HCT116 (cell line): ENCODE measurements around the gene JCAD. TPM values are rescaled to one million over a fixed set of nuclear protein-coding genes. Genes with fewer than 3 reads are reported as not detected.

ENCODE experiments used
- ATAC-seq: fragments of 200-7000 bp; cut with Tn5 transposase; 2 replicates; pipeline ENCODE4 v1.9.1; 2020; ENCODE audit warnings: mild to moderate bottlenecking, moderate library complexity
- BruUV-seq: library from RNA; stranded (reverse); fragments of 400-500 nt; replicated peaks from 2 replicates; lab custom pipeline; 2021; lab: Mats Ljungman, UMichigan
- CTCF ChIA-PET: fragments of 300-600 bp; sonication (Branson Sonifier 250); formaldehyde crosslinking; loops from one replicate; lab custom pipeline; 2021; ENCODE audit warnings: antibody characterized with exemption; lab: Charles Lee
- POLR2A ChIA-PET: fragments of 300-600, 350-600 bp; sonication (Branson Sonifier 250); formaldehyde crosslinking; loops from one replicate; lab custom pipeline; 2021; ENCODE audit warnings: antibody characterized with exemption; lab: Charles Lee
- RAD21 ChIA-PET, 2 experiments: fragments of 300-600 bp; sonication (Branson Sonifier 250); formaldehyde crosslinking; loops; one replicate each; lab custom pipeline; 2023; ENCODE audit warnings: low total read pairs in 2 of 2; ENCODE audit not compliant: uncharacterized antibody in 2 of 2, unreplicated experiment in 2 of 2, low non-redundant PET in 1 of 2; lab: Charles Lee
- DNase-seq: peaks from one replicate; pipeline ENCODE4 v3.0.0-alpha.2; 2010; ENCODE audit warnings: low read depth, low spot score
- H2AFZ ChIP-seq: fragments of 200-600 bp; shearing (Covaris generic), sonication (generic); 2 replicates; pipeline ENCODE4 v1.6.1; 2017; ENCODE audit warnings: low read depth, mixed run types, mixed read lengths, antibody characterized with exemption, low read length; ENCODE audit not compliant: poor library complexity, severe bottlenecking
- H3K27ac ChIP-seq: 2 replicates; pipeline ENCODE4 v1.5.1; 2012; ENCODE audit warnings: low read depth, low read length
- H3K27me3 ChIP-seq: fragments of 200-600 bp; sonication (generic); 2 replicates; pipeline ENCODE4 v1.6.1; 2016; ENCODE audit warnings: mixed run types, low read length, mixed read lengths; ENCODE audit not compliant: insufficient read depth
- H3K36me3 ChIP-seq, 2 experiments: fragments of 200-500 bp in 1 of 2; fragments of 200-600 bp in 1 of 2; sonication (Bioruptor generic) in 1 of 2; sonication (generic) in 1 of 2; 2 replicates each; pipeline versions ENCODE4 v1.5.1 to v1.6.1; 2014 to 2016; ENCODE audit warnings: low read length in 2 of 2, inconsistent platforms in 1 of 2, mixed read lengths in 1 of 2, mixed run types in 1 of 2; ENCODE audit not compliant: insufficient read depth in 2 of 2, control insufficient read depth in 1 of 2
- H3K4me1 ChIP-seq, 2 experiments: fragments of 200-600 bp in 1 of 2; sonication (generic) in 1 of 2; 2 replicates each; pipeline versions ENCODE4 v1.5.1 to v1.6.1; 2012 to 2017; ENCODE audit warnings: low read length in 2 of 2, inconsistent platforms in 1 of 2, mild to moderate bottlenecking in 1 of 2, mixed read lengths in 1 of 2, mixed run types in 1 of 2, moderate library complexity in 1 of 2; ENCODE audit not compliant: insufficient read depth in 2 of 2, control insufficient read depth in 1 of 2
- H3K4me2 ChIP-seq: fragments of 200-600 bp; sonication (generic); 2 replicates; pipeline ENCODE4 v1.6.1; 2017; ENCODE audit warnings: mixed run types, low read length, mixed read lengths
- H3K4me3 ChIP-seq, 2 experiments: fragments of 200-600 bp in 1 of 2; sonication (generic) in 1 of 2; replicated peaks in 1 of 2; 2 replicates each; pipeline ENCODE4 v1.5.1; 2011 to 2016; ENCODE audit warnings: low read length in 2 of 2, control low read depth in 1 of 2, low read depth in 1 of 2, mild to moderate bottlenecking in 1 of 2, mixed read lengths in 1 of 2, mixed run types in 1 of 2
- H3K79me2 ChIP-seq: fragments of 200-600 bp; sonication (generic); 2 replicates; pipeline ENCODE4 v1.6.1; 2017; ENCODE audit warnings: mild to moderate bottlenecking, mixed run types, low read length, moderate library complexity, mixed read lengths; ENCODE audit not compliant: insufficient read depth
- H3K9ac ChIP-seq: fragments of 200-600 bp; sonication (generic); 2 replicates; pipeline ENCODE4 v1.6.1; 2016; ENCODE audit warnings: low read length, mixed read lengths
- H3K9me2 ChIP-seq: fragments of 200-600 bp; sonication (generic), shearing (Covaris generic); 2 replicates; pipeline ENCODE4 v1.6.1; 2017; ENCODE audit warnings: mixed run types, mild to moderate bottlenecking, moderate library complexity; ENCODE audit not compliant: insufficient read depth
- H3K9me3 ChIP-seq, 2 experiments: fragments of 200-500 bp in 1 of 2; fragments of 200-600 bp in 1 of 2; sonication (Bioruptor generic) in 1 of 2; sonication (generic) in 1 of 2; 2 replicates each; pipeline ENCODE4 v1.6.1; 2014 to 2017; ENCODE audit warnings: low read length in 2 of 2, mixed read lengths in 2 of 2, inconsistent platforms in 1 of 2, low read depth in 1 of 2, mild to moderate bottlenecking in 1 of 2, mixed run types in 1 of 2, moderate library complexity in 1 of 2; ENCODE audit not compliant: control insufficient read depth in 1 of 2, insufficient read depth in 1 of 2
- H4K20me1 ChIP-seq: fragments of 200-600 bp; sonication (generic), shearing (Covaris generic); 2 replicates; pipeline ENCODE4 v1.6.1; 2017; ENCODE audit warnings: mixed run types, mild to moderate bottlenecking, moderate library complexity; ENCODE audit not compliant: insufficient read depth
- CEBPB ChIP-seq: IDR thresholded peaks from 2 replicates; pipeline ENCODE4 v1.6.1; 2012; ENCODE audit warnings: low read depth
- ELF1 ChIP-seq: IDR thresholded peaks from 2 replicates; pipeline ENCODE4 v1.6.1; 2012; ENCODE audit warnings: low read depth, borderline replicate concordance
- EZH2 ChIP-seq: fragments of 200-600 bp; sonication (generic); IDR thresholded peaks from 2 replicates; pipeline ENCODE4 v1.6.1; 2017; ENCODE audit warnings: antibody characterized with exemption, mixed run types
- EZH2phosphoT487 ChIP-seq: fragments of 200-600 bp; IDR thresholded peaks from 2 replicates; pipeline ENCODE4 v1.6.1; 2018; ENCODE audit warnings: antibody characterized with exemption, borderline replicate concordance
- FOSL1 ChIP-seq: IDR thresholded peaks from 2 replicates; pipeline ENCODE4 v1.6.1; 2012; ENCODE audit warnings: low read depth
- JUND ChIP-seq: IDR thresholded peaks from 2 replicates; pipeline ENCODE4 v1.6.1; 2012
- POLR2AphosphoS5 ChIP-seq: IDR thresholded peaks from 2 replicates; pipeline ENCODE4 v1.6.1; 2011; ENCODE audit warnings: mild to moderate bottlenecking, low read depth, low read length, moderate library complexity
- SIN3A ChIP-seq: IDR thresholded peaks from 2 replicates; pipeline ENCODE4 v1.6.1; 2012; ENCODE audit warnings: low read depth
- YY1 ChIP-seq: IDR thresholded peaks from 2 replicates; pipeline ENCODE4 v1.6.1; 2011; ENCODE audit warnings: low read length, low read depth, moderate library complexity, mild to moderate bottlenecking; ENCODE audit not compliant: insufficient replicate concordance; ENCODE audit errors: extremely low read depth
- intact Hi-C: fragments of 100-400 bp; cut with micrococcal nuclease; formaldehyde crosslinking; loops from 2 replicates; pipeline ENCODE4 v1.10.0; 2022
- total RNA-seq: library from RNA; stranded (reverse); gene quantifications from one replicate; pipeline ENCODE4 v1.2.1, GENCODE V29; 2021; ENCODE audit not compliant: unreplicated experiment
- TF ChIP-seq, protein P1 (sequence below): IDR thresholded peaks from 2 replicates; pipeline ENCODE4 v1.6.1; 2012
- TF ChIP-seq, protein P2 (sequence below): IDR thresholded peaks from 2 replicates; pipeline ENCODE4 v1.6.1; 2012; ENCODE audit warnings: low read depth
- TF ChIP-seq, protein P3 (sequence below), 3 experiments: fragments of 200-600 bp in 1 of 3; sonication (generic) in 1 of 3; IDR thresholded peaks in 2 of 3; conservative IDR thresholded peaks in 1 of 3; 2 replicates each; pipeline ENCODE4 v1.5.1; 2012 to 2017; ENCODE audit warnings: low read depth in 2 of 3, low read length in 2 of 3, antibody characterized with exemption in 1 of 3, borderline replicate concordance in 1 of 3, control low read depth in 1 of 3, mild to moderate bottlenecking in 1 of 3, mixed read lengths in 1 of 3, mixed run types in 1 of 3, moderate library complexity in 1 of 3; ENCODE audit not compliant: insufficient read depth in 1 of 3

The JCAD gene
- total RNA-seq, 1 experiment from 2014 or later = 17.5 TPM

DNA sequence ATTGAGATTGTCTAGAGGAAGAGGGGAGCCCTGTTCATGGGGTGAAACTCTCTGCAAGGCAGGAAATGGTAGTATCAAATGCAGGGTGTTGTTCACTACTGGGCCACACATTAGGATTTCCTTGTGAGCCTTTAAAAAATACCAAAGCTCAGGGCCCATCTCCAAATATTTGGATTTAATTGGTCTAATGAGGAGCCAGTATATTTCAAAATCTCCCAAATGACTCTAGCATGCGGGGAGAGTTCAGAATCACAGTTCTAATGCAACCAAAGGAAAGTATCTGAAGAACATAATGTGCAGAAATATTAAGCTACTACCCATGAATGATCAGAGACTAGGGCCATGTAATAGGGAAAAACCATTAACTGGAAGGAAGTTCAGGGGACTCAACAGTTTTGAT is 27.3 kb downstream of the JCAD start:
- CTCF ChIA-PET = no interaction called here
- BruUV-seq = no TSS peak
- intact Hi-C loops = no loop called here
- Histone ChIP-seq H3K4me2 (no peak overlapping the region), H3K9me2 (no peaks in the 10 kb centered on the region), H3K27ac (no peak overlapping the region), H3K4me3 (no peak overlapping the region), H3K79me2 (no peaks in the 10 kb centered on the region), H3K27me3 (no peaks in the 10 kb centered on the region)
- DNase-seq = no peak
- no peak for TF ChIP-seq CEBPB
- TF ChIP-seq POLR2AphosphoS5 = no peak
- TF ChIP-seq, protein P1, sequence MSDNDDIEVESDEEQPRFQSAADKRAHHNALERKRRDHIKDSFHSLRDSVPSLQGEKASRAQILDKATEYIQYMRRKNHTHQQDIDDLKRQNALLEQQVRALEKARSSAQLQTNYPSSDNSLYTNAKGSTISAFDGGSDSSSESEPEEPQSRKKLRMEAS = no peak
- TF ChIP-seq EZH2 = no peak
- no peak for TF ChIP-seq EZH2phosphoT487
- TF ChIP-seq, protein P2, sequence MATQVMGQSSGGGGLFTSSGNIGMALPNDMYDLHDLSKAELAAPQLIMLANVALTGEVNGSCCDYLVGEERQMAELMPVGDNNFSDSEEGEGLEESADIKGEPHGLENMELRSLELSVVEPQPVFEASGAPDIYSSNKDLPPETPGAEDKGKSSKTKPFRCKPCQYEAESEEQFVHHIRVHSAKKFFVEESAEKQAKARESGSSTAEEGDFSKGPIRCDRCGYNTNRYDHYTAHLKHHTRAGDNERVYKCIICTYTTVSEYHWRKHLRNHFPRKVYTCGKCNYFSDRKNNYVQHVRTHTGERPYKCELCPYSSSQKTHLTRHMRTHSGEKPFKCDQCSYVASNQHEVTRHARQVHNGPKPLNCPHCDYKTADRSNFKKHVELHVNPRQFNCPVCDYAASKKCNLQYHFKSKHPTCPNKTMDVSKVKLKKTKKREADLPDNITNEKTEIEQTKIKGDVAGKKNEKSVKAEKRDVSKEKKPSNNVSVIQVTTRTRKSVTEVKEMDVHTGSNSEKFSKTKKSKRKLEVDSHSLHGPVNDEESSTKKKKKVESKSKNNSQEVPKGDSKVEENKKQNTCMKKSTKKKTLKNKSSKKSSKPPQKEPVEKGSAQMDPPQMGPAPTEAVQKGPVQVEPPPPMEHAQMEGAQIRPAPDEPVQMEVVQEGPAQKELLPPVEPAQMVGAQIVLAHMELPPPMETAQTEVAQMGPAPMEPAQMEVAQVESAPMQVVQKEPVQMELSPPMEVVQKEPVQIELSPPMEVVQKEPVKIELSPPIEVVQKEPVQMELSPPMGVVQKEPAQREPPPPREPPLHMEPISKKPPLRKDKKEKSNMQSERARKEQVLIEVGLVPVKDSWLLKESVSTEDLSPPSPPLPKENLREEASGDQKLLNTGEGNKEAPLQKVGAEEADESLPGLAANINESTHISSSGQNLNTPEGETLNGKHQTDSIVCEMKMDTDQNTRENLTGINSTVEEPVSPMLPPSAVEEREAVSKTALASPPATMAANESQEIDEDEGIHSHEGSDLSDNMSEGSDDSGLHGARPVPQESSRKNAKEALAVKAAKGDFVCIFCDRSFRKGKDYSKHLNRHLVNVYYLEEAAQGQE = no peak
- TF ChIP-seq, protein P3, sequence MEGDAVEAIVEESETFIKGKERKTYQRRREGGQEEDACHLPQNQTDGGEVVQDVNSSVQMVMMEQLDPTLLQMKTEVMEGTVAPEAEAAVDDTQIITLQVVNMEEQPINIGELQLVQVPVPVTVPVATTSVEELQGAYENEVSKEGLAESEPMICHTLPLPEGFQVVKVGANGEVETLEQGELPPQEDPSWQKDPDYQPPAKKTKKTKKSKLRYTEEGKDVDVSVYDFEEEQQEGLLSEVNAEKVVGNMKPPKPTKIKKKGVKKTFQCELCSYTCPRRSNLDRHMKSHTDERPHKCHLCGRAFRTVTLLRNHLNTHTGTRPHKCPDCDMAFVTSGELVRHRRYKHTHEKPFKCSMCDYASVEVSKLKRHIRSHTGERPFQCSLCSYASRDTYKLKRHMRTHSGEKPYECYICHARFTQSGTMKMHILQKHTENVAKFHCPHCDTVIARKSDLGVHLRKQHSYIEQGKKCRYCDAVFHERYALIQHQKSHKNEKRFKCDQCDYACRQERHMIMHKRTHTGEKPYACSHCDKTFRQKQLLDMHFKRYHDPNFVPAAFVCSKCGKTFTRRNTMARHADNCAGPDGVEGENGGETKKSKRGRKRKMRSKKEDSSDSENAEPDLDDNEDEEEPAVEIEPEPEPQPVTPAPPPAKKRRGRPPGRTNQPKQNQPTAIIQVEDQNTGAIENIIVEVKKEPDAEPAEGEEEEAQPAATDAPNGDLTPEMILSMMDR (IDR thresholded peaks at IDR 0.05 in 2 of 3, conservative IDR thresholded peaks at IDR 0.05 in 1 of 3; ENCODE audit: borderline replicate concordance in 1 of 3, insufficient read depth in 1 of 3, low read depth in 2 of 3, low read length in 2 of 3) = no peak
- no peak for TF ChIP-seq SIN3A
- no peak for TF ChIP-seq JUND
- no peak for TF ChIP-seq FOSL1
- no peak for TF ChIP-seq YY1
- no peak for TF ChIP-seq ELF1
- TF ChIP-seq, all 23 proteins: peak for 0
- peaks cover 0 to 9% of the 10 kb centered on the region in 2 experiments; a peak in 3 of 4 replicates for H3K36me3 ChIP-seq
- no peak overlapping the region for H3K9ac ChIP-seq
- no peak for ATAC-seq
- H3K9me3 ChIP-seq = no peaks in the 10 kb centered on the region
- H2AFZ ChIP-seq = no peak overlapping the region
- no peaks in the 10 kb centered on the region for H4K20me1 ChIP-seq
- RAD21 ChIA-PET = no interaction called here
- POLR2A ChIA-PET = no interaction called here
- no peaks in the 10 kb centered on the region for H3K4me1 ChIP-seq
